NCI-H1105 treated with DMSO at 0.1 percent for 48 hours (cell line): ENCODE results near the gene OGFRL1.

Experiments
- DNase-seq: peaks from one replicate; lab custom pipeline; 2025; lab: John Stamatoyannopoulos, UW

Gene OGFRL1

DNA sequence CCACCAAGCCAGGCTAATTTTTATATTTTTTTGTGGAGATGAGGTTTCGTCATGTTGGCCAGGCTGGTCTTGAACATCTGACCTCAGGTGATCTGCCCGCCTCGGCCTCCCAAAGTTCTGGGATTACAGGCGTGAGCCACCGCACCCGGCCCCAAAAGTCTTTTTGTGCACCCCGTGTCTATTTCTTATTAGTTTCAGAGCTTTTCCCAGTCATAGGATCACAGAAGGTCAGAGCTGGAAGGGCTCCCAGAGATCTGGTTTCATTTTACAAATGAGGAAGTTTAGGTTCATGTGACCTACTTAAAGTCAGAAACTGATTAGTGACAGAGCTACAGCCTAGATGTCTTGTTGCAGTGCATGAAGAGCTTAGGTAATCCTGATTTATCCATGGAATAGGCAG is 1.6 kb upstream of the OGFRL1 start:
- DNase-seq = no peak

DNA sequence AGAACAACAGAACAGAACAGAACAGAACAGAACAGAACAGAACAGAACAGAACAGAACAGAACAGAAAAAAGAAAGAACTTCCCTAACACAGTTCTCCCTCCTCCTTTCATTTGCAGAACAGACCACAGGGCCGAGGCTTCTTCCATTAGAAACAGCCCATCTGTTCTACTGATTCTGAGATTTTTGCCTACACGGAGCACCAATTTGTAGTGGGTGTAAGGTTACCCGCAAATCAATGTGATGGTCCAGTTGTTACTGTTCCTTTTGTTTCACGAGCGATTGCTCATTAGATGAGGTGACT is 734 bp upstream of the OGFRL1 start:
- DNase-seq = no peak

GRCh38 chr6:71289039-71289801 is 609 bp downstream of the OGFRL1 start:
- DNase-seq = peak; percentile 29

DNA sequence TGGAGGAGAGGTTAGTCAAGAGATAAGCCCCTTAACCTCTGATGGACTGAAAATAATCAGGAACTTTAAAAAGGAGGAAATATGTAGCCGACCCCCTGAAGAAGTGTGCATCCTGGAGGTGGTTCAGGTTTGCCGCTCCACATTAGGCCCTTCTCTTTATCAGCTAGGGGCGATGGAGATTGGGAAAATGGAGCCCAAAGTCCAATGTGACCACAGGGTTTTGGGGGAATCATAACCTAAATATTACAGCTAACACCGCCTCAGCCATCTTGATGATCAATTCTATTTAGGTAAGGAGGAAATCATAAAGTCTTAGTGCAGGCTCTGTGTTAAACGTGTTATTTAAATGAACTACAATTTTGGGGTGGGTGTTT is 1.2 kb downstream of the OGFRL1 start:
- no peak for DNase-seq

DNA sequence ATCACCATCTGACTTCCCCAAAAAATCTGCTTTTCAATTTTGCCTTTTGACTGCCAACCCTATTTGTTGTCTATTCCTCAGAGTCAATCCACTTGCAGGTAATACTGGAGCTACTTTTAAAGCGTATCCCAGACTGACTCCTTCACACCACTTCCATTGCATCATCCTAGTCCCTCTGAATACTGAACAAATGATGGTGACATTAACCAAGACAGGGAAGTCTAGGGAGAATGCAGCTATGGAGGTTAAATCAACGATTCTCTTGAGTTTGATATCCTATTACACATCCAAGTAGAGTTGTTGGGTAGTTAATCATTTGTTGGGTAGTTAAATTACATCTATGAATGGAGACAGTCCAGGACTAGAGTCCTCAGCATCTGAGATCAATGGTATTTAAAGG is 2.0 kb downstream of the OGFRL1 start:
- DNase-seq = no peak

- no peak for DNase-seq
Observed at GRCh38 chr6:71292001-71292400, 3.4 kb downstream of the OGFRL1 start.

DNA sequence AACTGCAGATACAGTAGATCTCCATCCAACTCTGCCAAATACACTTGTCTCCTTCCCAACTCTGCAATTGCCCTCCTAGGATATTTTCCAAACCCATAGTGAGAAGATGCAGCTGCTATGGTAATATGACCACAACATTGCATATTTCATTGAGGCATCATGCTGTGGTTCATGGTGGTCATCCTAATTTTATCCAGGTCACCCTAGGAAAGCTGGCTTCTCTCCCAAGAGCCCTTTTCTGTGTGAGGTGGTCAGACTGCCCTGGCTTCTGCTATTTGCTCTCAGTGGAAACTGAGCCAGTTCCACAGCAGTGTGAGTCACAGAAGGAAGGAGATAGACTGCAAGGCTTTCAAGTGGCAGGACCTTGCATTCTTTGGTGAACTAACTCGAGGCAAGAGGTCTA is 5.5 kb downstream of the OGFRL1 start:
- DNase-seq = no peak

- DNase-seq = no peak
Observed at GRCh38 chr6:71298459-71298858, 9.8 kb downstream of the OGFRL1 start.

DNA sequence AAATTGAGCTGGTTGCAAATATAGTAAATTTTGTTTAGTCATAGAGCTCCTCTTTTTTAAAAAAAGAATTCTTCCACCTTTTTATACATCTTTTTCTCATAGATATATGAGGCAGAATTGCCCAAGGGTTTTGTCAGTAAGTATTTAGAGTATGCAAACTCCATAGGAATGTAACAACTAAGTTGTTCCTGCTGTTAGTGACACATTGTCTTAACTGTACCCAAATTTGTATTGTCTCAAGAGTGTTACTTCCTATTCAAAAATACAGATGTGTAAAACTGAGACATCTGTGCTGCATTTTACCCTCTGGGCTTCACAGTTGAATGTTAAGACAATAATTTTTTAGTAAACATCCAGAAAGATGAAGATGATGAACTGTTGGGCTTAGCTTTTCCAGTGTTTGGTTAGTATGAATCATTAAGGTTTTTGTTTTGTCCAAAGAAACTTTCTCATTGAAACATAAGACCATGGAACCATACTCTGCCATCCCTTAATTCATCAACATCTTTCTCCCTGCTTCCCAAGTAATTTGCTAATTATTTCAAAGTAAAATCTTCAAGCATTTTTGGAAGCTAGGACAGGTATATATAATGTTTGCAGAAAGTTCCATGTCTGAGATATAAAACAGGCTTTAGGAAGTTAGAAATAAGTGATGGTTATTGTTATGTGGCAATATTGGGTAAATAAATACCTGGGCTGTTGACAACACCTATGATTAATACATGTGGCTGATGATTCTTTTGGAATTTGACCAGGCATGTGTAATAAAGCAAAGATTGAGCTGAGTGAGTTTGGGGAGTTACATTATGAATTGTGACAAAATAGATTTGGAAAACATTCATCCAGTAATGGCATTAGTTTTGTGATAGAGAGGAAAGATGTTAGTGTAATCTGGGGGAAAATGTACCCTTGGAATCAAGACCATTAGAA is 11.2 kb downstream of the OGFRL1 start:
- DNase-seq = no peak

DNA sequence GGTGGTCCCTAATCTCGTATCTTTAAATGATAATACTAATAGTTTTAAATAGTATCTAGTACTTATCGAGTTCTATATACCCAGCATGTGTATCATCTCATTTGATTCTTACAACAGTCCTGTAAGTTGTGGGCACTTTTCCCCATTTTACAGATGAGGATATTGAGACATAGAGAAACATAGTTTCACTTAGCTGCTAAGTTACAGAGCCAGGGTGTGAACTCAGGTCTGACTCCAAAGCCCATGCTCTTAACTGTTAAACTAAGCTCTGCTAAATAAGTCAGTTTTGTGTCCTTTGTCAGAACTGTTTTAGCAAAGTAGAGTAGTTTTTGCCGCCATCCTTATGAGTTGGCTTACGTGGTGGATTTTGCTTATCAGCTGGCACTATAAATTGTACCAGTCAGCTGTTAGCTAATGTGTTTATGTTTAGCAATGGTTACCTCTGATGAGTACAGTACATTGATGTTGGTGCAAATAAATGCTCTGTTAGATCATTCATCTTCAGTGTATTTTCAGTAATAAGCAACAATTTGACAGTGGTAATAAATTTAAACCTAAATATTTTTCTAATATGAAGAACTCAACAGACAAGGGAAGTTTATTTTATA is 12.1 kb downstream of the OGFRL1 start:
- DNase-seq = no peak

- DNase-seq = no peak
Observed at GRCh38 chr6:71301546-71301945, 12.9 kb downstream of the OGFRL1 start.

DNA sequence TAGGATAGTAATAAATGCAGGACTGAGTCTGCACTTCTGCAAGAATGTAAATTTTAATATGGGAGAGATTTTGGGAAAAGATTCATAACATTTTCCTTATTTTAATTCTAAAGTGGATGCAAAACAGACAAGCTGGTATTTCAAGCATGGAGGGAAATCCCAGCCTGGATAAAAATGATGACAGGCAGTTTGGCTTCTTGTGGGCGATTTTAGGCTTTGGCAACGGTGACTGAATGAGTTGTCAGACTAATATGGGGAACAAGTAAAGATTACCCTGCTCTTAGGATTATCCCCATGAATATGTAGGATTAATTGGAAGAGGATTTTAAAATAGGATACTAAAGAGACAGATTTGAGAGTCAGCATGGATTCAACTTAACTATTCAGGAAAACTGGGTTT is 21.0 kb downstream of the OGFRL1 start:
- no peak for DNase-seq

- no peak for DNase-seq
Observed at GRCh38 chr6:71310261-71310660, 21.6 kb downstream of the OGFRL1 start.

- DNase-seq = no peak
Observed at GRCh38 chr6:71312089-71312488, 23.5 kb downstream of the OGFRL1 start.

DNA sequence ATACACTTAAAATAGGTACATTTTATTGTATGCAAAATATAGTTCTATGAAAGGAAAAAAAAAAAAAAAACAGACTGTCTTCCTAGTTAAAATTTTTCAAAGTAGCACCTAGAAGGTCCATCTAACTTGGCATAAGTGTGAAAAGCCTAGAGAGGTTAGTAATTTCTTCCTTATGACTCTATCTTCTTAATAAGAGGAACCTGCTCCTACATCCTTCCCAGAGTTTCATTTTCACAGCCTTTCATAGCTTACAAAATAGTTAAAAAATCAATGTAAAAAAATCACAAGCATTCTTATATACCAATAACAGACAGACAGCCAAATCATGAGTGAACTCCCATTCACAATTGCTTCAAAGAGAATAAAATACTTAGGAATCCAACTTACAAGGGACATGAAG is 28.8 kb downstream of the OGFRL1 start:
- no peak for DNase-seq

DNA sequence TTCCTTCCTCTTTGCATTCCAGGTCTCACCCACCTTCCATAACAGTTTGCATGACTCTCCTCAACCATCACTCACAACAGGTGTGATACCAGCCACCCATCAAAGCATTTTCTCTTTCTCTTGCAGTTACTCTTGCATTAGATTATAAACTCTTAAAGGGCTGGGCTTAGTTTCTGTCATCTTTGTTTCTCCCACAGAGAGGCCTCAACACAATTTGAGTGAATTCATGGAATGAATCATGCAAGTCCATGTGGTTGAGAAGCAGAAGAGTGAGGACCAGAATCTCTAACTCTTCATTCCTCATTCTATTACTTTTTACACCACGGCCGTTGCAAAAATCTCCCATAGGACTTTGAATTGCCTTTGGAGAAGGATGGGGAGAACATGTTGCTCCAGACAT is 31.4 kb downstream of the OGFRL1 start:
- DNase-seq = no peak

DNA sequence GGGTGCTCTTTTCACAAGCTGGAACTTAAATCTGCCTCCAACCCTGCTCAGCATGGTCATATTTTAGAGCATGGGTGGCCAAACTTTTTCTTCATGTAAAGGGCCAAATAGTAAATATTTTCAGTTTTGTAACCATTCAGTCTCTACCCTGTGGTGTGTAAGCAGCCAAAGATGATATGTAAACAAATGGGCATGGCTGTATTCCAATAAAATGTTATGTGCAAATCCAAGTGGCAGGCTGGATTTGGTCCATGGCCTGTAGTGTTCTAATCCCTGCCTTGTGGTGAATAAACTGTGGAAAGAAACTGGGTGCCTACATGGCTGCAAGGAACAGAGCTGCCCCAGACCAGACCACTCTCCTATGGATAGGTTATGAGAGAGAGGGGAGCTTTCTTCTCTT is 32.7 kb downstream of the OGFRL1 start:
- peak; percentile 22 for DNase-seq

GRCh38 chr6:71324194-71324785 is 35.7 kb downstream of the OGFRL1 start:
- no peak for DNase-seq

- DNase-seq = no peak
Observed at GRCh38 chr6:71326611-71327010, 38.0 kb downstream of the OGFRL1 start.

- no peak for DNase-seq
Observed at GRCh38 chr6:71330501-71330900, 41.9 kb downstream of the OGFRL1 start.

DNA sequence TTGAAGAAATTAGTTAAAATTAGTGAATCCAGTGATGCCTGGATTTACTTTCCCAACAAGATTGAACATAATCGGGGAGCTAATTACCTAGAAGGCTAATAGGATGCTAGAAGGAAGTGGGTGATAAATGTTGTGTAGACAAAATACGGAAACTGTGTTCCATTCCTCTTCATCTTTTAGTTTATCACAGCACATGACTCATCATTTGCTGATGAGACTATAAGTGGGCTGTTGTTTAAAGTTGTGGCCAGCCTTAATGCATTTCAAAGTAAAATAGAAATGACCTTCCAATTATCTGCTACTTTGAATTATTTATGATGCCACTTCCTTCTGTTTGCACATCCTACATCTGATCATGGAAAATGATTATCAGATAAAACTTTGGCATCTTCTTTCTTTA is 43.4 kb downstream of the OGFRL1 start:
- DNase-seq = peak; percentile 2

- no peak for DNase-seq
Observed at GRCh38 chr6:71333050-71333449, 44.4 kb downstream of the OGFRL1 start.

GRCh38 chr6:71333697-71334096 is 45.1 kb downstream of the OGFRL1 start:
- no peak for DNase-seq
